MG63 (cell line): Measurements from ENCODE around the gene ZGPAT. TPM values are rescaled to one million over a fixed set of nuclear protein-coding genes. Genes with fewer than 3 reads are reported as not detected.
"Not testable (repeated sequence)": the region's sequence is repeated elsewhere in the genome, so short reads cannot be mapped to it uniquely, and the experiment has no call there.

Experiments
- DNase-seq: peaks from one replicate; pipeline ENCODE4 v3.0.0-alpha.2; 2020
- H3K27me3 ChIP-seq: fragments of 250-450 bp; sonication (Bioruptor Pico); 2 replicates; pipeline ENCODE4 v1.5.1; 2020; ENCODE audit warnings: mild to moderate bottlenecking, moderate library complexity
- H3K36me3 ChIP-seq: fragments of 250-450 bp; sonication (Bioruptor Pico); 2 replicates; pipeline ENCODE4 v1.5.1; 2020; ENCODE audit warnings: mild to moderate bottlenecking, moderate library complexity
- H3K4me3 ChIP-seq: fragments of 250-450 bp; sonication (Bioruptor Pico); 2 replicates; pipeline ENCODE4 v1.5.1; 2020; ENCODE audit warnings: mild to moderate bottlenecking, moderate library complexity
- H3K9me3 ChIP-seq: fragments of 250-450 bp; sonication (Bioruptor Pico); 2 replicates; pipeline ENCODE4 v1.5.1; 2020; ENCODE audit warnings: mild to moderate bottlenecking, moderate library complexity
- total RNA-seq: library from RNA; depleted of rRNA; stranded (reverse); fragments of >200 nt; shearing (Covaris generic); gene quantifications from 2 replicates; pipeline ENCODE4 v1.2.3, GENCODE V29; 2014; ENCODE audit warnings: low replicate concordance; rRNA removed

The ZGPAT gene, protein sequence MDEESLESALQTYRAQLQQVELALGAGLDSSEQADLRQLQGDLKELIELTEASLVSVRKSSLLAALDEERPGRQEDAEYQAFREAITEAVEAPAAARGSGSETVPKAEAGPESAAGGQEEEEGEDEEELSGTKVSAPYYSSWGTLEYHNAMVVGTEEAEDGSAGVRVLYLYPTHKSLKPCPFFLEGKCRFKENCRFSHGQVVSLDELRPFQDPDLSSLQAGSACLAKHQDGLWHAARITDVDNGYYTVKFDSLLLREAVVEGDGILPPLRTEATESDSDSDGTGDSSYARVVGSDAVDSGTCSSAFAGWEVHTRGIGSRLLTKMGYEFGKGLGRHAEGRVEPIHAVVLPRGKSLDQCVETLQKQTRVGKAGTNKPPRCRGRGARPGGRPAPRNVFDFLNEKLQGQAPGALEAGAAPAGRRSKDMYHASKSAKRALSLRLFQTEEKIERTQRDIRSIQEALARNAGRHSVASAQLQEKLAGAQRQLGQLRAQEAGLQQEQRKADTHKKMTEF
- total RNA-seq = 23.9 and 46.2 TPM in 2 replicates

DNA sequence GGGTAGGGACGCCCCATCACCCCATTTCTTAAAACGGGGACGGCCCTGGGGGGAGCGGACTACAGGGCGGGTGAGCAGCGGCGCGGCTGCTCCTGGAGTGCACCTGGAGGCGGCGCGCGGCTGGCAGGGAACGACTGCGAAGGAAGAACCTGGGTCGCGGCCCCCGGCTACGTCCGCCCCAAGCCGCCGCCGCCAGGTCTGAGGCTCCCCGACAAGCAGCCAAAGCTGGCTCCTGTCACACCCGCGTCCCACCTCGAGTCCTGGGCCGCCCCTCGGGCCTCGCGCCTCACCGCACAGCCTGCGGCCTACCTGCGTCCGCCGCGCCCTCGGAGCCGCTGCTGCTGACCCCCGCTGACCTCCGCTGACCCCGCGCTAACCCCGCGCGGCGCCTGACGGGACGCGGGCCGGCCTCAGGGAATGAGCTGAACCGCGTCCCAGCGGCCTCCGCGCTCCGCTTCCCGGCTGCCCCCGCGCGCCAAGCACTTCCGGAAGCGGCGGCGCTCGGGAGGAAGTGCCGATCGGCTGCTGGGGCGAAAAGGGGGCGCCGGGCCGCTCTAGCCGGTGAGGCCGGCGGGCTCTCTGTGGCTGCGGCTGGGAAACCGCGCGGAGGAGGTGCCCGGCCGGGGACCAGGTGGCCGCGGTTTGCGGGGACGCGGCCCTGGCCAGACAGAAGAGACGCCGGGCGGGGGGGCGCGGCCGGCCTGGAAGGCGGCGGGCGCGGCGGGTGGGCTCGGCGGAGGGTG, at the start of gene ZGPAT, which contains the start of gene ARFRP1:
TSS of gene ZGPAT (plus strand) at position 482 of the 743 bp plus-strand sequence. CDS start 542 bp downstream, outside the sequence.
TSS of gene ARFRP1 (minus strand) at position 419 of the 743 bp plus-strand sequence. CDS start 885 bp downstream, outside the sequence.
- Histone ChIP-seq H3K9me3 (peaks cover 11% of the 10 kb centered on the region), H3K36me3 (peaks cover 91% of the 10 kb centered on the region), H3K27me3 (no peaks in the 10 kb centered on the region), H3K4me3 (peak within 1 kb of the TSS; percentile 95)
- peak; percentile 93 for DNase-seq

DNA sequence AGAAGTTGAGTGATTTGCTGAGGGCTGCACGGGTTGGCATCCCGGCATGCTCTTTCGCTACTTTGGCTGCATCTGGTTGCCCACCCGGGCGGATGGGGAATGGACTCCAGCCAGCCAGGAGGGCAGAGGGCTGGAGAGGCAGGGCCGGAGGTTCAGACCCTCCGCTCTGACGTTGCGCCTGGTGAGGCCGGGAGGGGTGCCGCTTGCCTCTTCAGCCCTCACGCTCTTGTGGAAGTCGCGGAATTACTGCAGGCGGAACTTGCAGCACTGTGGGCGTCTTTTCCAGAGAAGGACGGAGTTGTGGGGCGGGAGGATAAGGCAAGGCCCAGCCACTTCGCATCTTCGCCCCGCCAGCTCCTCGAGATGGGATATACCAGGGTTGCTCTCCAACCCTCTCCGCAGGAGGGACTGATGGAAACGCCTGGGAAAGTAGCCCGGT, 49.1 kb upstream of the ZGPAT start:
- no peaks in the 10 kb centered on the region for H3K27me3 ChIP-seq
- peak overlapping the region; percentile 90 for H3K4me3 ChIP-seq
- H3K9me3 ChIP-seq = no peaks in the 10 kb centered on the region
- peak; percentile 34 for DNase-seq
- H3K36me3 ChIP-seq = peaks cover 44% of the 10 kb centered on the region

DNA sequence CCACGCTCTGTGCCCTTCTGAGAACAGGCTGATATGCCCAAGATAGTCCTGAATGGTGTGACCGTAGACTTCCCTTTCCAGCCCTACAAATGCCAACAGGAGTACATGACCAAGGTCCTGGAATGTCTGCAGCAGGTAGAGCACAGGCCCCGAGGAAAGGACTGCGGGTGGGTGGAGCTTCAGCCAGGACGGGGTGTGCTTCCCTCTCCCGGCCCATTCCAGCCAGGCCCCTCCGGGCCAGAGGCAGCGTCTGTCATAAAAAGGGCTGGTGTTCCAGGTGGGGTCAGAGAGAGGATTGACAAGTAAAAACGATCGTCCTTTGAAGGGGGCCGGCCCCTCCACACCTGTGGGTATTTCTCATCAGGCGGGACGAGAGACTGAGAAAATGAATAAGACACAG, 48.5 kb upstream of the ZGPAT start:
- DNase-seq = no peak
- no peaks in the 10 kb centered on the region for H3K9me3 ChIP-seq
- peaks cover 50% of the 10 kb centered on the region for H3K36me3 ChIP-seq
- peak overlapping the region; percentile 90 for H3K4me3 ChIP-seq
- no peaks in the 10 kb centered on the region for H3K27me3 ChIP-seq

DNA sequence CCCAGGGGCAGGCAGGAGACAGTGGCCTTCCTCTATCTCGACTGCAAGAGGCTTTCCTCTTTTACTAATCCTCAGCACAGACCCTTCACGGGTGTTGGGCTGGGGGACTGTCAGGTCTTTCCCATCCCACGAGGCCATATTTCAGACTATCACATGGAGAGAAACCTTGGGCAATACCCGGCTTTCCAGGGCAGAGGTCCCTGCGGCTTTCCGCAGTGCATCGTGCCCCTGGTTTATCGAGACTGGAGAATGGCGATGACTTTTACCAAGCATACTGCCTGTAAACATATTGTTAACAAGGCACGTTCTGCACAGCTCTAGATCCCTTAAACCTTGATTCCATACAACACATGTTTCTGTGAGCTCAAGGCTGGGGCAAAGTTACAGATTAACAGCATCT, 47.7 kb upstream of the ZGPAT start:
- H3K36me3 ChIP-seq = peaks cover 55% of the 10 kb centered on the region
- DNase-seq, H3K9me3 ChIP-seq: not testable (repeated sequence)

DNA sequence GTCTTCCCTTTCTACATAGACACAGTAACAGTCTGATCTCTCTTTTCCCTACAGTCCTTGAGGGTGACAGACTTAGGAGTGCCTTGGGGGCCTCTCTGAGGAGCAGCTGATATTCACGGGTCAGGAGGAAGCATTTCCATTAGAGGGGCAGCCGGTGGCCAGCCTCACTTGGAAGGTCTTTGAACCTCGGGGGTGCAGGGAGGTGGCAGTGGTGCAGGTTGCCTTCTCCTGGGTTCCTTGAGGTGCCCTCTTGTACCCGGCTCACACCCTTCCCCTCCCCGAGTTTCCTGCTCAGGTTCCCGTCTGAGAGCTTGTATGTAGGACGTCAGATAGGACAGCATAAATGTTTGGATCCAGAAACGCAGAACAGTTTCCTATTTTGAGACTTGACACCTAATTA, 47.2 kb upstream of the ZGPAT start:
- peaks cover 58% of the 10 kb centered on the region for H3K36me3 ChIP-seq
- DNase-seq = no peak
- H3K27me3 ChIP-seq = no peaks in the 10 kb centered on the region
- H3K9me3 ChIP-seq = no peaks in the 10 kb centered on the region
- H3K4me3 ChIP-seq = no peak overlapping the region

More for the DNA sequence above, 47.7 kb upstream of the ZGPAT start:
- H3K4me3 ChIP-seq, H3K27me3 ChIP-seq: not testable (repeated sequence)

DNA sequence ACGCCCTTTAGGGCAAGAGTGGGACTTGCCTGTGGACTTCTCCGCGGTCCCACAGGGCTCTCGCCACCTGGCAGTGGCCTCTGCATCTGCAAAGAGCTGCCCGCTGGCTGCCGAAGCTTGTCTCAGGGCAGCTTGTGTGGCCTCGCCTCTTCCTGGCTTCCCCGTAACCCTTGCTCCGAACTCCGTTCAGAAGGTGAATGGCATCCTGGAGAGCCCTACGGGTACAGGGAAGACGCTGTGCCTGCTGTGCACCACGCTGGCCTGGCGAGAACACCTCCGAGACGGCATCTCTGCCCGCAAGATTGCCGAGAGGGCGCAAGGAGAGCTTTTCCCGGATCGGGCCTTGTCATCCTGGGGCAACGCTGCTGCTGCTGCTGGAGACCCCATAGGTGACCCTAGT, 46.7 kb upstream of the ZGPAT start:
- no peak for DNase-seq
- Histone ChIP-seq H3K36me3 (peaks cover 63% of the 10 kb centered on the region), H3K9me3 (no peaks in the 10 kb centered on the region), H3K27me3 (no peaks in the 10 kb centered on the region), H3K4me3 (no peak overlapping the region)

DNA sequence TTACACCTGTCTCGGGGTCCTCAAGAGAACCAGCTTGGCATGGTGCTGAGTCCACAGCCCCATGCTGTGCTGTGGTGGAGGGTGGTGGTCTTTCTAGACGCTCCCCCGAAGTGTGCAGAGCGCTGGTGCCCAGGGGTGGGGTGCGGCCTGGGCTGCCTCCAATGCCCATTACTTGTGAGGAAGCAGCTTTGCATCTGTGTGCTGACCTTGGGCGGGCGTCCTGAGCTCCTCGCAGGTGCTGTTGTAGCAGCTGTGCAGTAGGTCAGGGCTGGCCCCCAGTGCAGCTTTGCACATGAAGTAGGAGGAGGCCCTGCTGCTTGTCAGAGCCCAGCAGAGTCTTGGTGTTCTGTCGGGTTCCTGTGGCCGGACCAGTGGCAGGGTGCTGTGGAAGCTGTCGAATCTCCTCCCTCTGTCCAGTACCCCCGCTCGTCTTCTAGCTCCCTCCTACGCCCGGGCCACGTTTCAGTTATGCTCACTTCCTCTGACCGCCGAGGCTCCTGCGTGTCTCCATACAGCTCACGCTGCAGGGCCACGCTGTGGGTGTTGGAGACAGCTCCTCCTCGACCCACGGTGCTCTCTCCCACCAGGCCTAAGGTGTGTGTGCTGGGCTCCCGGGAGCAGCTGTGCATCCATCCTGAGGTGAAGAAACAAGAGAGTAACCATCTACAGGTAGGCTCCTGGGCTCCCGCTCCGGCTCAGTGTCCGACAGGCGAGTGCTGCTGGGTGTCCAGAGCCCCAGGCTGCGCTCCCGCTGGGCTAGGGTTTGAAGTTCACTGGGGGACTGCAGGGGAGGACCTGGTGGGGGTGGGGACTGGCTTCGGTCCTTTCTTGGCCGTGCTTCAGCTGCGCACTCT, 45.7 kb upstream of the ZGPAT start:
- Histone ChIP-seq H3K27me3 (no peaks in the 10 kb centered on the region), H3K9me3 (no peaks in the 10 kb centered on the region), H3K36me3 (peaks cover 70% of the 10 kb centered on the region), H3K4me3 (no peak overlapping the region)
- no peak for DNase-seq

DNA sequence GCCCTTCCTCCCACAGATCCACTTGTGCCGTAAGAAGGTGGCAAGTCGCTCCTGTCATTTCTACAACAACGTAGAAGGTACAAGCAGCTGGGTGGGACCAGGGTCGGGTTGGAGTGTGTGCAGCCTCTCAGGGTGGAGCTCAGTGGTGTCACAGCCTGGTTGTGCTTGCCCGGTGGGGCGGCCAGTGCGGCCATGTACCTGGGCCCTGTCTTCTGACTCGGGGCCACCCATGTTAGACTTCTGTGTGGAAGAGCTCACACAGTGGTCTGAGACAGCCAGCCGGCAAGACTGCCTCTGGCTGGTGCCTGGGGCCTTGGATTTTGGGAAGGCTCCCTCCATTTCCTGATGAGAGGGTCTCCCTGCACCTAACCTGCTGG, 45.0 kb upstream of the ZGPAT start:
- no peaks in the 10 kb centered on the region for H3K9me3 ChIP-seq
- no peak for DNase-seq
- peaks cover 74% of the 10 kb centered on the region for H3K36me3 ChIP-seq
- H3K27me3 ChIP-seq = no peaks in the 10 kb centered on the region
- H3K4me3 ChIP-seq = no peak overlapping the region

DNA sequence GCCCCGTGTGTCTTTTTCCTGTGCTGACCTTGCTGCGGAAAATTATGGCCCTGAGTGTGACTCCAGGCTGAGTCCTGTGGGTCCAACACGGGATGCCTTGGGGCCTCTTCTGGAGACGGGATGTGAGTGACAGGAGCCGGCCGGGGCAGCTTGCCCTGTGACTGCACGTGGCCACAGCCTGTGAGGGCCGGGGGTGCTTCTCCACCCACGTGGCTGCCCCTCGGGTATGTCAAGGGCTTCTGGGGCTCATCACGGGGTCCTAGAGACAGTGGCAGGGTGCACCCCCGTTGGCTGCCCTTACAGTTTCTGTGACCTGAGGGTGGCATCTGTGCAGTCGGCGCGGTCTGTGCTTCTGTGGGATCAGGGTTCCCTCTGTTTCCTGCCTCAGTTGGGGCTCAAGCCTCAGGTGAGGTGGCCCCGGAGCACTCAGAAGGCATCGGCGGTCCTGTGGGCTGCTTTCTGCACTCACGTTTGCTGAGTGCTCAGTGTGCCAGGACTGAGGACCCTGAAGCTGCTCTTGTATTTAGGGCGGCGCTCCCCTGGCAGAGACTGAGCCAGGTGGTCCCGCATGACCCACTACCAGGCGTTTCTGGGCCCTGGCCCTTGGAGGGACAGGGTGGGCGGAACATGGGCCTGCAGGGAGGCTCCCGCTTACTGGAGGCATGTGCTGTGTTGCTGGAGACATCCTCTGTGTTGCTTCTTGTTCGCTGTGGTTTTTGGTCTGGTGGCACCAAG, 44.3 kb upstream of the ZGPAT start:
- H3K36me3 ChIP-seq = peaks cover 81% of the 10 kb centered on the region
- no peaks in the 10 kb centered on the region for H3K9me3 ChIP-seq
- no peak overlapping the region for H3K4me3 ChIP-seq
- no peak for DNase-seq
- H3K27me3 ChIP-seq = no peaks in the 10 kb centered on the region

DNA sequence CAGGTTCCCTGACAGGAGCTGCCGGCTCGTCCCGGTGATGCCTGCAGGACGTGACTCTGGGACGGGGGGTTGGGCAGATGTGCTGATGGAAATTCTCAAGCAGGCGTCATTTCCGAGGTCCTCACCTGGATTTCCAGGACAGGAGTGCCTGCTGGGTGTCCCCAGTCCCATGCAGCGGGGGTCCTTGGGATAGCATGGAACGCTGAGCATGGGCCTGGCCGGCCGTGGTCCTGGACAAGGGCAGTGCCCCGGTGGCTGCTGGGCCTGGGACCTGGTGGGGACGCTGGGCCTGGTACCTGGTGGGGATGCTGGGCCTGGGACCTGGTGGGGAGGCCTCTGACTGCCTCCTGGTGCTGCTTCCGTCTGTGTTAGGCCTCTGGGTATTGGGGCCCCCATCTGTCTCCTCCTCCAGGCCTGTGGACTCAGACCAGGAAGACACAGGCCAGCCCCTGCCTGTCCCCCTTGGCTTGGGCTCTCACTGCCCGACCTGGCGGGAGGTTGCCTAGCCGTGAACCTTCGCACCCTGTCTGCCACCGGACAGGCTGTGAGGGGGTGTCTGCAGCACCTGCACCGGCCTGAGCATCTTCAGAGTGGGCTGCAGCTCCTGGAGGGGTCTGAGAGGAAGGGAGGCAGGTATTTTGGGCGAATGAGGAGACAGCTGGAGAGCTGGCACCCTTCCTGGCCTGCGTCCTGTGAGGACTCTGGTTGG, 43.5 kb upstream of the ZGPAT start:
- H3K27me3 ChIP-seq = no peaks in the 10 kb centered on the region
- peaks cover 84% of the 10 kb centered on the region for H3K36me3 ChIP-seq
- H3K9me3 ChIP-seq = no peaks in the 10 kb centered on the region
- DNase-seq = no peak
- no peak overlapping the region for H3K4me3 ChIP-seq

DNA sequence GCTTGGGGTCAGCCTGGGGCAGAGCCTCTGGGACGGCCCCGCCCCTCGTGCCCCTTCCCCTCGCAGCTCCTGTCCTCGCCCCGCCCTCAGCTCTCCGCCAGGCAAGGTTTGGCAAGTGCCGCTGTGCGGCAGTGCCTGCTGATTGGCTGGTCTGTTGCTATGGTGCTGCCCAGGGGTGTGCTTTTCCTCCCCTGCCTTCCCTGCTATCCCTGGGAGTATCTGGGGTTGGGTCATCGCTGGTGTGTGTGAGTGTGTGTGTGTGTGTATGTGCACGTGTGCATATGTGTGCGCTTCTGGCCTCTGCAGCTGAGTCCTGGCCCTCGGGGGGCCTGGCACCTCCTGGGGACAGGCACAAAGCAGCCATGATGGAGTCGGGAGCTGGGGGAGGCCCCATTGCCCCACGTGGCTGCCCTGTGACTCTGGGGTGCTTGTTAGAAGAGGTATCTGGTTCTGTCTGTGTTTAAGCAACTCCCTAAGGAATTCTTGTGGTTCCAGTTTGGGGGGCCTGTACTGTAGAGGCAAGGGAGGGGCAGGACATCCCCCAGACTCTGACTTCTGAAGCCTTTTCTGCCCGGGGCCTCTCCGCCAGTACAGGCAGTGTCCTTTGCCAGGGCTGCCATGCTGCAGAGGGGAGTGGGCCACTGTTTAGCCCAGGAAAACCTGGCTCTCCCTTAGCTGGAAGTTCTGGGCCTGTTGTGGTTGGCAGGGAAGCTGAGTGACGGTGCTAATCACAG, 42.8 kb upstream of the ZGPAT start:
- Histone ChIP-seq H3K36me3 (peaks cover 82% of the 10 kb centered on the region), H3K9me3 (no peaks in the 10 kb centered on the region), H3K4me3 (no peak overlapping the region), H3K27me3 (no peaks in the 10 kb centered on the region)
- DNase-seq = no peak

DNA sequence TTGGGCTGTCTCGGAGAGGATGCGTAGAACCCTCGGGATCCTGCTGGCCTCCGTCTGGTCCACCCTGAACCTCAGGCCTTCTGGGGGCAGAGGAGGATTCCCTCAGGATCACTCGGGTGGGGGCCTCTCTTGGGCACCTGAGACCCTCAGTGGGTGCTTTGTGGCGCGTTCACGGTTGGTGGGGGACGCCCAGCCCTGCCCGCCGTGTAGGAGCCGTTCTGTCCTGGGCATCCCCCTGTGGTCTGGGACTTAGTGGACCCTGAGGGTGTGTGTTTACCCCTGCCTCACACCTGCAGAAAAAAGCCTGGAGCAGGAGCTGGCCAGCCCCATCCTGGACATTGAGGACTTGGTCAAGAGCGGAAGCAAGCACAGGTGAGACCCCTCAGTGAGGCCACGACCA, 42.1 kb upstream of the ZGPAT start:
- no peak overlapping the region for H3K4me3 ChIP-seq
- no peaks in the 10 kb centered on the region for H3K27me3 ChIP-seq
- no peak for DNase-seq
- H3K9me3 ChIP-seq = no peaks in the 10 kb centered on the region
- H3K36me3 ChIP-seq = peaks cover 78% of the 10 kb centered on the region

DNA sequence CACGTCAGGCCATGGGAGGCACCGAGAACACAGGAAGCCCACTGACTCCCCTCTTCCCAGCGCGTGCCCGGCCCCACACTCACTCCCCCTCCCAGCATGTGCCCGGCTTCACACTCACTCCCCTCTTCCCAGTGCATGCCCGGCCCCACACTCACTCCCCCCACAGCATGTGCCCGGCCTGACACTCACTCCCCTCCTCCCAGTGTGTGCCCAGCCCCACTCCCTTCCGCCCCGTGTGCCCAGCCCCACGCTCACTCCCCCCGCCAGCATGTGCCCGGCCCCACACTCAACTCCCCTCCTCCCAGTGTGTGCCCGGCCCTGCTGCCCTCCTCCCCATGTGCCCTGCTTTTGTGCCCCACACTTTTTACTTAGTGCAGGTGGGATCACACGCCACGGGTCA, 40.0 kb upstream of the ZGPAT start:
- no peak for DNase-seq
- Histone ChIP-seq H3K4me3 (no peak overlapping the region), H3K27me3 (no peaks in the 10 kb centered on the region), H3K9me3 (no peaks in the 10 kb centered on the region), H3K36me3 (peaks cover 73% of the 10 kb centered on the region)

DNA sequence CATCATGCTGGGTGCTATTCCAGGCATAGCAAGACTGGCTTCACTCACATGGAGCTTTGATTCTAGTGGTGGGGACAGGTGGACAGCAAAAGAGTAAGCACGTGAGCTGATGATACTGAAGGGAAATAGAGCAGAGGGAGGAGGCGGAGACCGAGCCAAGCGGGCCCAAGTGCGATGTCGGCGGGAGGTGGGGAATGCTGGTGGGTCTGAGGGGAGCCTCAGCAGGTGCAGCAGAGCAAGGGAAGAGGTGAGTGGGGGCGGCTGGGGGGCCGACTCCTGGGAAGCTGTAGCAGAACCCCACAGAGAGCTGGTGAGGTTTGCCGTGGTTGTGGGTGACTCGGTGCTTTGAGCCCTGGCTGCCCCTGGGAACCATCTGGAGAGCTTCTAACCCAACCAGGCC, 39.5 kb upstream of the ZGPAT start:
- no peaks in the 10 kb centered on the region for H3K27me3 ChIP-seq
- peaks cover 73% of the 10 kb centered on the region for H3K36me3 ChIP-seq
- H3K9me3 ChIP-seq = no peaks in the 10 kb centered on the region
- no peak for DNase-seq
- no peak overlapping the region for H3K4me3 ChIP-seq

DNA sequence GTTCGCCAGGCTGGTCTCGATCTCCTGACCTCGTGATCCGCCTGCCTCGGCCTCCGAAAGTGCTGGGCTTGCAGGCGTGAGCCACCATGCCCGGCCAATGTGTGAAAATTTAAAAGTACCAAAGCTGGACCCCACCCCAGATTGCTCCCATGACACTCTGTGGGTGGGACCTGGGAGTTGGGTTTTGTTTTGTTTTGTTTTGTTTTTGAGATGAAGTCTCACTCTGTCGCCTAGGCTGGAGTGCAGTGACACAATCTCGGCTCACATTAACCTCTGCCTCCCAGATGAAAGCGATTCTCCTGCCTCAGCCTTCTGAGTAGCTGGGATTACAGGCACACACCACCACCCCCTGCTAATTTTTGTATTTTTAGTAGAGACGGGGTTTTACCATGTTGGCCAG, 36.1 kb upstream of the ZGPAT start:
- not testable (repeated sequence) for DNase-seq, H3K27me3 ChIP-seq, H3K4me3 ChIP-seq, H3K9me3 ChIP-seq
- H3K36me3 ChIP-seq = peaks cover 69% of the 10 kb centered on the region
